Neural cell (in vitro differentiated cells): ENCODE measurements around the gene RPL38. TPM values are rescaled to one million over a fixed set of nuclear protein-coding genes. Genes with fewer than 3 reads are reported as not detected.

ENCODE experiments used
- H2AFZ ChIP-seq: fragments of 200-600, 300-800 bp; sonication (generic), shearing (Covaris generic); 2 replicates; pipeline ENCODE4 v1.6.0; 2014; ENCODE audit warnings: low read depth, mild to moderate bottlenecking, antibody characterized with exemption, low read length, moderate library complexity
- H3F3A ChIP-seq: fragments of 200-600 bp; shearing (Covaris generic); 2 replicates; pipeline ENCODE4 v1.6.1; 2016; ENCODE audit warnings: mild to moderate bottlenecking, moderate library complexity, mixed read lengths, antibody characterized with exemption, low read length; ENCODE audit not compliant: insufficient read depth, poor library complexity, severe bottlenecking
- H3K27ac ChIP-seq: fragments of 200-600, 300-800 bp; sonication (generic), shearing (Covaris generic); 2 replicates; pipeline ENCODE4 v1.5.1; 2014; ENCODE audit warnings: mild to moderate bottlenecking, low read length, moderate library complexity
- H3K27me3 ChIP-seq: fragments of 300-800, 200-600 bp; sonication (generic), shearing (Covaris generic); 2 replicates; pipeline ENCODE4 v1.6.0; 2014; ENCODE audit warnings: mild to moderate bottlenecking, low read depth, low read length, moderate library complexity; ENCODE audit not compliant: insufficient read depth
- H3K36me3 ChIP-seq: fragments of 300-800, 200-600 bp; sonication (generic), shearing (Covaris generic); 2 replicates; pipeline ENCODE4 v1.5.1; 2014; ENCODE audit warnings: mild to moderate bottlenecking, antibody characterized with exemption, low read length, moderate library complexity; ENCODE audit not compliant: insufficient read depth
- H3K4me2 ChIP-seq: fragments of 300-800, 200-600 bp; sonication (generic), shearing (Covaris generic); 2 replicates; pipeline ENCODE4 v1.6.0; 2014; ENCODE audit warnings: mild to moderate bottlenecking, low read length
- H3K4me3 ChIP-seq: fragments of 300-800, 200-600 bp; sonication (generic), shearing (Covaris generic); 2 replicates; pipeline ENCODE4 v1.5.1; 2014; ENCODE audit warnings: mild to moderate bottlenecking, low read length, moderate library complexity
- H3K79me2 ChIP-seq: fragments of 200-600 bp; shearing (Covaris generic); replicated peaks from 2 replicates; pipeline ENCODE4 v1.6.0; 2014; ENCODE audit warnings: mild to moderate bottlenecking, low read length, moderate library complexity; ENCODE audit not compliant: insufficient read depth
- H3K9ac ChIP-seq: fragments of 300-800, 200-600 bp; sonication (generic), shearing (Covaris generic); 2 replicates; pipeline ENCODE4 v1.6.1; 2016; ENCODE audit warnings: mild to moderate bottlenecking, low read length, mixed read lengths
- H3K9me2 ChIP-seq: fragments of 200-600 bp; shearing (Covaris generic); 2 replicates; pipeline ENCODE4 v1.6.1; 2016; ENCODE audit warnings: mild to moderate bottlenecking, low read length, mixed read lengths; ENCODE audit not compliant: insufficient read depth
- H3K9me3 ChIP-seq: fragments of 200-600, 300-800 bp; sonication (generic), shearing (Covaris generic); 2 replicates; pipeline ENCODE4 v1.6.1; 2016; ENCODE audit warnings: mild to moderate bottlenecking, mixed run types, low read length, moderate library complexity, mixed read lengths
- H4K20me1 ChIP-seq: fragments of 200-600 bp; shearing (Covaris generic); 2 replicates; pipeline ENCODE4 v1.6.1; 2016; ENCODE audit warnings: mild to moderate bottlenecking, mixed run types; ENCODE audit not compliant: insufficient read depth
- CTCF ChIP-seq: fragments of 450-650 bp; IDR thresholded peaks from 2 replicates; pipeline ENCODE4 v1.5.1; 2014; ENCODE audit warnings: antibody characterized with exemption, mild to moderate bottlenecking, moderate library complexity; ENCODE audit not compliant: poor library complexity, severe bottlenecking
- EP300 ChIP-seq: fragments of 450-650 bp; conservative IDR thresholded peaks from 2 replicates; pipeline ENCODE4 v1.6.1; 2014; ENCODE audit warnings: antibody characterized with exemption, mild to moderate bottlenecking, moderate library complexity; ENCODE audit not compliant: poor library complexity, severe bottlenecking
- EZH2 ChIP-seq: fragments of 200-600, 300-800 bp; shearing (Covaris generic), sonication (generic); IDR thresholded peaks from 2 replicates; pipeline ENCODE4 v1.6.1; 2014; ENCODE audit warnings: antibody characterized with exemption, low read length, borderline replicate concordance, mild to moderate bottlenecking; ENCODE audit not compliant: insufficient read depth, poor library complexity, severe bottlenecking
- MXI1 ChIP-seq: fragments of 450-650 bp; conservative IDR thresholded peaks from 2 replicates; pipeline ENCODE4 v1.6.1; 2014; ENCODE audit warnings: antibody characterized with exemption, mild to moderate bottlenecking; ENCODE audit not compliant: poor library complexity, severe bottlenecking
- POLR2AphosphoS5 ChIP-seq: IDR thresholded peaks from 2 replicates; pipeline ENCODE4 v1.6.1; 2012
- RAD21 ChIP-seq: fragments of 450-650 bp; conservative IDR thresholded peaks from 2 replicates; pipeline ENCODE4 v1.6.1; 2014; ENCODE audit warnings: antibody characterized with exemption, mild to moderate bottlenecking, moderate library complexity
- REST ChIP-seq: IDR thresholded peaks from 2 replicates; pipeline ENCODE4 v1.6.1; 2012; ENCODE audit warnings: borderline replicate concordance
- SMC3 ChIP-seq: fragments of 450-650 bp; conservative IDR thresholded peaks from 2 replicates; pipeline ENCODE4 v1.6.1; 2014; ENCODE audit warnings: antibody characterized with exemption, mild to moderate bottlenecking, moderate library complexity; ENCODE audit not compliant: poor library complexity
- TAF1 ChIP-seq: IDR thresholded peaks from 2 replicates; pipeline ENCODE4 v1.6.1; 2012; ENCODE audit warnings: low read depth
- polyA plus RNA-seq: library from polyadenylated mRNA; depleted of rRNA; stranded (reverse); fragments of >200 nt; gene quantifications from 2 replicates; pipeline ENCODE4 v1.2.3, GENCODE V29; 2014

The RPL38 gene
- polyA plus RNA-seq, 1 donor from 2014 or later: 378 TPM

GRCh38 chr17:74244128-74244527 lies 40.6 kb downstream of the RPL38 start:
- no peak overlapping the region for H3K9ac ChIP-seq
- TF ChIP-seq TAF1: no peak
- no peak for TF ChIP-seq RAD21
- TF ChIP-seq CTCF: no peak
- TF ChIP-seq EZH2: no peak
- no peak for TF ChIP-seq REST
- TF ChIP-seq MXI1: no peak

GRCh38 chr17:74244548-74244947 lies 41.1 kb downstream of the RPL38 start:
- H3K9me3 ChIP-seq: no peaks in the 10 kb centered on the region
- no peaks in the 10 kb centered on the region for H3K36me3 ChIP-seq
- no peak overlapping the region for H2AFZ ChIP-seq
- peaks cover 22% of the 10 kb centered on the region for H3K27me3 ChIP-seq
- no peak overlapping the region for H3K4me2 ChIP-seq
- TF ChIP-seq MXI1 (no peak), SMC3 (no peak), CTCF (no peak), REST (no peak), EZH2 (no peak), TAF1 (no peak), EP300 (no peak), RAD21 (no peak), POLR2AphosphoS5 (no peak)
- no peak overlapping the region for H3K9ac ChIP-seq
- no peaks in the 10 kb centered on the region for H3K9me2 ChIP-seq
- H3K79me2 ChIP-seq: no peaks in the 10 kb centered on the region
- no peaks in the 10 kb centered on the region for H4K20me1 ChIP-seq
- H3K4me3 ChIP-seq: no peak overlapping the region
- H3K27ac ChIP-seq: no peak overlapping the region
- no peaks in the 10 kb centered on the region for H3F3A ChIP-seq

More at GRCh38 chr17:74244128-74244527, 40.6 kb downstream of the RPL38 start:
- no peaks in the 10 kb centered on the region for H3K36me3 ChIP-seq
- H3K4me3 ChIP-seq: no peak overlapping the region
- no peaks in the 10 kb centered on the region for H3K9me3 ChIP-seq
- H3K9me2 ChIP-seq: no peaks in the 10 kb centered on the region
- H3K4me2 ChIP-seq: no peak overlapping the region
- no peak overlapping the region for H2AFZ ChIP-seq
- H3K27me3 ChIP-seq: peaks cover 20% of the 10 kb centered on the region
- H3F3A ChIP-seq: no peaks in the 10 kb centered on the region
- no peaks in the 10 kb centered on the region for H4K20me1 ChIP-seq
- no peak overlapping the region for H3K27ac ChIP-seq
- H3K79me2 ChIP-seq: no peaks in the 10 kb centered on the region
